Erythroblast (primary cell): ENCODE results near the gene NR3C1.

Experiments used
- GATA1 ChIP-seq: IDR thresholded peaks from 2 replicates; pipeline ENCODE4 v1.6.1; 2011; ENCODE audit warnings: low read depth, mild to moderate bottlenecking, control low read depth, low read length, moderate library complexity
- POLR2A ChIP-seq: IDR thresholded peaks from 2 replicates; pipeline ENCODE4 v1.6.1; 2011; ENCODE audit warnings: mild to moderate bottlenecking, low read length

DNA sequence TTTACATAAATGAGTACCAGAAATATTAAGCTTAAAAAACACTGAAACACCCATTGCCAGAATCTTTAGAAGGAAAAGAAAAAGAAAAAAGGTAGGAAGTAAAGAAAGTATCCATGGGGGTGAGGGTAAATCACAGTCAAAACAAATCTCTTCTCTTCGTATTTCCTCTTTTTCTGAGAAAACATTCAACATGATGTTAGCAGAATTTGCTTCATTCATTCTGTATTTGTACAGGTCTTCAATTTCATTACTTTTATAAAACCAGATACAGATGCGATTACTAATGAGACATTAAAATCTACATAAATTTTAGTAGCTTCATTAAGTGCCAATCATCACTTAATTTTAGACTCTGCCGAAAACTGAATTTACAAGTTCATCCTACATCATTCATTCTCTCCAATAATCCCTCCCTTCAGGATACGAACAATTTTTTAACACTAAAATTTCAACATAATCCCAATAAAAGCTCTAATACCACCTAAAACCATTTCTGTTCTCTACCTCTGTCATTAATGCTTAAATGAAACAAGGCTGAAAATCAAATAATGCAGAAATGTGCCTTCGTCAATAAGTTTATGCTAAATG lies 7.0 kb downstream of the NR3C1 start:
- TF ChIP-seq POLR2A (no peak), GATA1 (no peak)
